Measurements from ENCODE around the gene ULK2.
"Not testable (repeated sequence)": the region's sequence is repeated elsewhere in the genome, so short reads cannot be mapped to it uniquely, and the experiment has no call there.

Gene ULK2

DNA sequence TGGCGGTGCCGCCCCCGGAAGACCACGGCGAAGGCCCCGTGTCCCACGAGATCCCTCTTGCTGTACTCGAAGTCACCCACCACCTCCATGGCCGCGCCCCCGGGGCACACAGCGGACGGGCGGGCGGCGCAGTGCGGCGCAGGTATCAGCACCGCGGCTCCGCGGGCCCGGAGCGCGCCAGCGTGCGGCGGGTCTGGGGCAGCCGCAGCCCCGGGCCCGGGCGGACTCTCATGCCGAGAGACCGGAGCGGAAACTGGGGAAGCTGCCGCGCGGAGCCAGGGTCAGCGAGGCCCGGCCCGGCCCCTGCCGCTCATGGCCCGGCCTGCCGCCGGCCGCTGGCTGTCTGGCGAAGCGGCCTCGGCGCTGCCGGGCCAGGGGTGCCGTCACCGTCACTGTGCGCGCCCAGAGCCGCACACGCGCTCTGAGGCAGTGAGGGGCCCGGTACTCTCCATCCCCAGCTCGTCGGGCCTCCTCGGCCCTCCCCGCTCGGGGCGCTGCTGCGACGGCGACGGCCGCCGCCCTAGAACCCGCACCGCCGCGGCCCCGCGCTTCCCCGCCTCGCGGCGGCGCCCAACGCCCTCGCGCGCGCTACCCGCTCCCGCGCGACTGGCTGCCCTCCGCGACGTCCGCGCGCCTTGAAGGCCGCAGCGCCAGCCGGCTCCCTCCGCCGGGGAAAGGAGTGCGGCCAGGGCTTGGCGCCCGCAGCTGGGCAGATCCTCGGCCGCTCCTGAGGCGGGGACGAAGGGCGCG, at the start of gene ULK2:
Gene ULK2 (minus strand): TSS at position 608 of the 750 bp plus-strand sequence. CDS start 519 bp downstream, at position 89.
- peak in 5 of 6 experiments; percentile 28 to 63 (median 41) for DNase-seq

DNA sequence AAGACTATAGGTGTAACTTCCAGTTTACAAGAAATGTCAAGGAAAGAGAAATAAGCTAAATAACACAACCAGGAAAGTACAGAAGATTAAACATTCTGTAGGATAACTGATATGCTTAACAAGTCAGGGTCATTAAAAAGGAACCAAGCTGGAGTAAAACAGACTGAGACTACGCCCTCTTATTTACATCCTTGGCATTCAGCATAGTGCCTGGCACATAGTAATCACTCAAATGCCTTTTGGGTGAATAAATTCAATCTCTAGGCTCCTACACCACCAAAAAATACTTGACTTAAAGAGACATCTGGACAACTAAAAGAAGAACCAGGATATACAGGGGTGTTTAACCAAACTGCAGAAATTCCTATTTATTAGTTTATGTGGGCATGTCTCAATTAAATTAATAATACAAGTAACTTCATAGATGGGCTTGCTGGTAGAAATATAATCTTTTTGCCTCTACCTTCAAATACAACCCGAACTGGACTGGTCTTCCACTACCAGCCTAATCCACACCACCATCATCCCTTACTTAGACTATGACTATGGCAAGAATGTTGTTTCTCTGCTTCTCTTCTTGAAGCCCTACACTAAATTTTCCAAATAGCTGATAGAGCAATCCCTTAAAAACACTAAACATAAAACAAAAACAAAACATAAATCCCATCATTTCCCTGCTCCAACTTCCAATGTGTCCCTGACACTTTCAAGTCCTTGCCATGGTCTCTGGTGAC, 47.7 kb upstream of the ULK2 start:
- no peak for DNase-seq

- no peak for DNase-seq
These were observed 43.3 kb upstream of the ULK2 start for GRCh38 chr17:19911033-19911432.

DNA sequence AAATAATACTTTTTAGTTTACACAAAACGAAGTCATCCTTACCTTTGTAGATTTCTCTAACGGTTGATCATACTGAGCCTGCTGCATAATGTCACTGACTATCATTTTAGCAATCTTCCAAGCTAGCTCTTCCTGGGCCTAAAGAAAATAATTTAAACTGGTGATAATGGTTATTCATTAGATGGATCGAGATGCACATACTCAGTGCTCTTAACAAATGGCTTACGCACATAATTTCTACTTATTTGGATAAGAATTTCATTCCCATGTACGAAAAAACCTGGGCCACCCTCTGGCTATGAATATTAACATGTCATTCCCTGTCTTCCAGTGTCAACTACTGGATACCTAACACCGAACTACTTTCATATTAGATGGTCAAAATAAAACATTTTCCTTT, 41.4 kb upstream of the ULK2 start:
- no peak for DNase-seq

- DNase-seq: no peak
These were observed 37.8 kb upstream of the ULK2 start for GRCh38 chr17:19905502-19905901.

DNA sequence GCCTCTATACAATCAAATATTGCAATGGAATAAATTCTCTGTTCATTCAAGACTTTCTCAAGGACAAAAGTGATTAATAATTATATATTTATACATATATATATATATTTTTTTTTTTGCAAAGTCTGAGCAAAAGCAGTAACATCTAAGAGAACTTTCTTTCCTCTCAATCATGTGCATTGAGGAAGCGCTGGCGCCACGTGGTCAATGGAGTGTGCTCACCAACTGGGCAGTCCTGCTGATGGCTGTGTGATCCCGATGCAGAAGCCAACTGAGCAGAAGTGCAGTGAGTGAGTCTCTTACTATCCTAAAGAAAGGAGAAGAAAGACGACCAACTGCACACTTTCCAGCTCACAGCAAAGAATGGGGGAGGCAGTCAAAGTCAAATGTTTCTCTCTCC, 37.2 kb upstream of the ULK2 start:
- no peak for DNase-seq

DNA sequence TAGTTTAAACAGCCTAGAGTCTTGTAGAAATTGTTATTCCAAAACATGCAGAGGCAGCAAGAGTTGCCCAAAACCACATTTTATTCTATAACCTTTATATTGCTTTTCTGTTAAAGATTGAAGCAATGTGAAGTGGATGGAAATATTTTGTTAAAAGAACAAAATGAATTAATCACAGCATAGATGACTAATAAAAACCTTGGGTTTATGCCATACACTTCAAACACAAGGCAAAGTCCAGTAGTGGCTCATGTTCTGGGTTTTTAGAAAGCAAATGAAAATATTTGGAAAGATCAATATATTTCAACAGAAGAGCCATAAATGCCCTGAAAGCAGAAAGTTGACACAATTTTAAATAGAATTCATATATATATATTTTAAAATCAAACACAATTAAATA, 36.7 kb upstream of the ULK2 start:
- no peak for DNase-seq

- no peak for DNase-seq
These were observed 33.1 kb upstream of the ULK2 start for GRCh38 chr17:19900809-19901208.

GRCh38 chr17:19897903-19898302, 30.2 kb upstream of the ULK2 start:
- DNase-seq: no peak

DNA sequence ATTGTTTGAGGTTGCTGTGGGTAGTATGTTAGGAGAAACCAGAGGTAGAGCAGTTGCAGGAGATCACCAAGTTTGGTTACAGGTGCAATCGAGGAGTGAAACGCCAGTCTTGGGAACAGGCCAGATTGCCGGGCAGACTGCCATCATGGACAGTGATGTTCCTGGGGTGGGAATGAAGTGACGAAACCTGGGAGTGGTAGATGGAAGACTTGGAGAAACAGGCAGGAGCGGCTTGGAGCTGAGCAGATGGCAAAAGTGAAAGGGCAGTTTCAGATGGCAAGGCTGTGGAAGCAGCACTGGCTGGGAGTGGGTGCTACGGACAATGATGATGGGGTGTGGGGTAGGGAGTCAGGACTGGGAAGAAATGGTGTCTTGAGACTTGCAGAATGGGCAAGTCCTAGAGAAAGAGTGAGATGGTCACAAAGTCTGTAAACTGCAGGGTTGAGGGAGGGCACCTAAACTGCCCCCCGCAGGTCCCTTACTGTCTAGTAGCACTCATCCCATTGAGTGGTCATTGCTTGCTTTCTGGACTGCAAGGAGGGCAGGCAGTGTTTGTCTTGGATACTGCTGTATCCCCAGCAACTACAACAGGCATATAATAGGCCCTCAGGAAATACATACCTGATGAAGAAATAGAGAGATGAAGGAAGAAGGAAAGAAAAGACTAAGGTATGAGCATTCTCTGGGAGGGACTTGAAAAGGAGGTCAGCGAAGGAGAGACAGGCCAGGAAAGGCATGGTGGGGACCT, 29.5 kb upstream of the ULK2 start:
- DNase-seq: no peak

DNA sequence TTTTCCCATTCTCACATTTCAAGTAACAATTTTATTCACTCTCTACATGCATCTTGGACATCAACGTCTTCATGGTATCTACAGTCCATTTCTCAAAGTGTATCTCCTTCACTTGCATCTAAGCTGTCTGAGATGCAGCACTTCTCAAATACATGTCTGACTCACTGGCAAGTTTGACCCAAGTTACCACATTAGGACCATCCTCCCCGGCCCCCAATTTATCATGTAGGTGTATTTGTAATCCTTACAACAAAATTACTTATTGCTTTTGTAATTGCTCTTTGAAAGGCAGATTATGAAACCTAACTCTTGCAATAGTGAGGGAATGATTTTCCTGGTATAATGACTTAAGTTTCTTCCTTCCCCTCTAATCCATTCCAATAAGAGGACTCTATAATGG, 28.9 kb upstream of the ULK2 start:
- no peak for DNase-seq

- DNase-seq: not testable (repeated sequence)
These were observed 22.8 kb upstream of the ULK2 start for GRCh38 chr17:19890554-19890953.

DNA sequence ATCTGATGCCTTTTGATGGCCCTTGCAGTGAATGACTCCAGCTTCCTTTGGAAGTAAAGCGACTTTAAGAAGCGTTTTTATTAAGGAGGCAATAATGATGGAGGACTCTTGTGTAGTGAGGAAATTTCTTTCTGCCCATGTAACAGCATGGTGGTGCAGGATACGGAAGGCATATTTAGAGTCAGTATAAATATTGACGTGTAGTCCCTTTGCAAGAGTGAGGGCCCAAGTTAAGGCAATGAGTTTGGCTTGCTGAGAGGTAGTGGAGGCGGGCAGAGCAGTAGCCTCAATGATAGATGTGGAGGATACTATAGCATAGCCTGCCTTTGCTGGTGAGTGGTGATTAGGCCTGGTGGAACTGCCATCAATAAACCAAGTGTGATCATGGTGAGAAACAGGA, 22.3 kb upstream of the ULK2 start:
- not testable (repeated sequence) for DNase-seq

DNA sequence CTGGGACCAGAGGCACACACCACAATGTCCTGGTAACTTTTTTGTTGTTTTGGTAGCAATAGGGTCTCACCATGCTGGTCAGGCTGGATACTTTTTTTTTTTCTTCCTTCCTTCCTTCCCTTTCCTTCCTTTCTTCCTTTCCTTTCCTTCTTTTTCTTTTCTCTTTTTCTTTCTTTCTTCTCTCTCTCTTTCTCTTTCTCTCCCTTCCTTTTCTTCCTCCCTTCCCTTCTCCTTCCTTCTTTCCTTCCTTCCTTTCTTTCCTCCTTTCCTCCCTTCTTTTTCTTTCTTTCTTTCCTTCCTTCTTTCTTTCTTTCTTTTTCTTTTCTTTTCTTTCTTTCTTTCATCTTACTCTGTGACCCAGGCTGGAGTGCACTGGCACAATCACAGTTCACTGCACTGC, 18.4 kb upstream of the ULK2 start:
- no peak for DNase-seq

GRCh38 chr17:19883537-19884215, 15.9 kb upstream of the ULK2 start:
- DNase-seq: no peak

DNA sequence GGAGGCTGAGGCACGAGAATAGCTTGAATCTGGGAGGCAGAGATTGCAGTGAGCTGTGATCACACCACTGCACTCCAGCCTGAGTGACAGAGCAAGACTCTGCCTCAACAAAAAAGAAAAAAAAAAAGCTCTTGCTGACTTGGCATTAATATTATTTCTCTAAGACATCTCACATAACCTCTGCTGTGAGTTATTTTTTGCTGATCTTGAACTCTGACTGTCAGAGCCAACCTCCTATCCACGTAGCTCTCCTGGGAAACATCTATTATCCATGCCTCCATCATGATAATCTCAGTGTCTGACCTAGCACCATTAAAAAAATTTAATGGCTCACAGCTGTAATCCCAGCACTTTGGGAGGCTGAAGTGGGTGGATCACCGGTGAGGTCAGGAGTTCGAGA, 12.7 kb upstream of the ULK2 start:
- no peak for DNase-seq

DNA sequence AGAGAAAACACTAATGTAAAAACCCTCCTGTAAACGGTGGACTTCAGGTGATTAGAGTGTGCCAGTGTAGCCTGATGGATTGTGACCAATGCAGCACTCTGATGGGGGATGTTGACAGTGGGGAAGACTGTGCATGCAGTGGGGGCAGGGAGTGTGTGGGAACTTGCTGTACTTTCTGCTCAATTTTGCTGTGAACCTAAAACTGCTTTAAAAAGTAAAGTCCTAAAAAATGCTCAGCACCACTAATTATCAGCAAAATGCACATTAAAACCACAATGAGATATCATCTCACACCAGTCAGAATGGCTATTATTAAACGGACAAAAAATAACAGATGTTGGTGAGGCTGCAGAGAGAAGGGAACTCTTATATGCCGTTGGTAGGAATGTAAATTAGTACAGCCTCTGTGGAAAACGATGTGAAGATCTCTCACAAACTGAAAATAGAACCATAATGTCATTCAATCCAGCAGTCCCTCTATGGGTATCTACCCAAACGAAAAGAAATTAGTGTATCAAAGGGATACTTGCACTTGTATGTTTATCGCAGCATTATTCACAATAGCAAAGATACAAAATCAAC, 9.7 kb upstream of the ULK2 start:
- DNase-seq: no peak

DNA sequence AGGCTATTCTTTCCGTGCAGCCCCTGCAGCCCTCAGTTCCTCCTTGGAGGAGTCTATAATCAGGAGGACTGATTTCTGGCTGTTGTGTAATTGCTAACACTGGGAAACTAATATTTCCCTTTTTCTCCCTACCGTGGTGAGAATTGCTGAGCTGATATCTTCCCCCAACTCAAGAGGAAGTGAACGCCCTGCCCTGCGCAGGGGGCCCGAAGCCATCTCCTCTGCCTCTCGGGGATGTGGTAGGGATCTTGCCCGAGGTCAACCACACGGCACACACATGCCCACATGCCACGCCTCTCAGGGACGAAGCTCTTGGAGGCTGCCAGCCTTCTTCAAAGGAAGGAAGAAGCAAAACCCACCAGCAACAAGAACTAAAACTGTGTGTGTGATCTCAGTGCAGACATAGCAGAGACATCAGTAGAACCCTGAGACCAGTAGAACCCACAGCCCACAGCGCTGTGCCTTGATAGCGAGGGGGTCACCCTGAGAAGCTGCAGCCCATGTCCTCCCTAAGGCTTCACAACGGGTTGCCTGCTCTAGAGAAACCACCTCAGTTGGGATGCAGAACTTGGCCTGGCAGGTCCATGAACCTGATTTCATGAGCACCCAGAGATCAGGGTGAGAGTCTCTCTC, 8.9 kb upstream of the ULK2 start:
- DNase-seq: peak in 4 of 6 experiments; percentile 16 to 74 (median 67)

- no peak for DNase-seq
These were observed 6.5 kb upstream of the ULK2 start for GRCh38 chr17:19874256-19874655.

DNA sequence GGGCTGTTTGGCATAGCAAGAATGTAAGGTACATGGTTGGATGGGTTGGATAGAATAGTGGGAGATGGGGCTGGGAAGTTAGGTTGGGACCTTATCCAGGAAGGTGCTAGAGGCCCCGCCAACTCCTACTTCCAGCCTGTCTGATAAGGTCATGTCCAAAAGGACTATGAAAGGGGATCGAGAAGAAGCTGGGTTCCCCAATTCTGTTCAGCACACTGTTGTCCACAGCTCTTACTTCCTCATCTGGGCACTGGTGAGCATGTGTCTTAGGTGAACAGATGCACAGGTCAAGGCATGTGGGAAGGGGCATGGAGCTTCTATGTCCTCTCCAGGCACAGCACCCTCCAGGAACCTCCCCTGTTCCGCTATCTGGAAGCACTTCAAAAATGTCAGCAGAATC, 5.6 kb upstream of the ULK2 start:
- DNase-seq: no peak

- no peak for DNase-seq
These were observed 301 bp upstream of the ULK2 start for GRCh38 chr17:19868079-19868395.

- peak in 5 of 6 experiments; percentile 16 to 63 (median 41) for DNase-seq
These were observed 732 bp downstream of the ULK2 start for GRCh38 chr17:19867079-19867328.

GRCh38 chr17:19865021-19865420, 2.7 kb downstream of the ULK2 start:
- no peak for DNase-seq

All from stimulated activated naive CD4-positive, alpha-beta T cell (primary cell).